Kidney capillary endothelial cell (primary cell): ENCODE data around the gene ZSCAN2.
"Not testable (repeated sequence)": the region's sequence is repeated elsewhere in the genome, so short reads cannot be mapped to it uniquely, and the experiment has no call there.

ENCODE experiments used
- DNase-seq: peaks from one replicate; pipeline ENCODE4 v3.0.0-alpha.2; 2018; ENCODE audit warnings: low spot score

Gene ZSCAN2

GRCh38 chr15:84600687-84601554, at the start of gene ZSCAN2:
Gene ZSCAN2 (plus strand): TSS chr15:84601009. CDS start chr15:84603928, 2,919 bp downstream.
- peak; percentile 95 for DNase-seq

- DNase-seq: not testable (repeated sequence)
Measured at GRCh38 chr15:84551624-84552023, 49.2 kb upstream of the ZSCAN2 start.

- DNase-seq: no peak
Measured at GRCh38 chr15:84552896-84553295, 47.9 kb upstream of the ZSCAN2 start.

- not testable (repeated sequence) for DNase-seq
Measured at GRCh38 chr15:84556690-84557089, 44.1 kb upstream of the ZSCAN2 start.

GRCh38 chr15:84568021-84568420, 32.8 kb upstream of the ZSCAN2 start:
- DNase-seq: not testable (repeated sequence)

GRCh38 chr15:84570164-84570735, 30.6 kb upstream of the ZSCAN2 start:
- no peak for DNase-seq

GRCh38 chr15:84572231-84572630, 28.6 kb upstream of the ZSCAN2 start:
- DNase-seq: no peak

- no peak for DNase-seq
Measured at GRCh38 chr15:84575493-84575892, 25.3 kb upstream of the ZSCAN2 start.

- not testable (repeated sequence) for DNase-seq
Measured at GRCh38 chr15:84577891-84578290, 22.9 kb upstream of the ZSCAN2 start.

- not testable (repeated sequence) for DNase-seq
Measured at GRCh38 chr15:84579261-84579721, 21.5 kb upstream of the ZSCAN2 start.

GRCh38 chr15:84581676-84582428, 19.0 kb upstream of the ZSCAN2 start:
- DNase-seq: not testable (repeated sequence)

- no peak for DNase-seq
Measured at GRCh38 chr15:84582583-84583157, 18.1 kb upstream of the ZSCAN2 start.

GRCh38 chr15:84583921-84584320, 16.9 kb upstream of the ZSCAN2 start:
- DNase-seq: not testable (repeated sequence)

- DNase-seq: no peak
Measured at GRCh38 chr15:84586696-84587095, 14.1 kb upstream of the ZSCAN2 start.

- peak; percentile 74 for DNase-seq
Measured at GRCh38 chr15:84588053-84588874, 12.5 kb upstream of the ZSCAN2 start.

GRCh38 chr15:84590406-84590805, 10.4 kb upstream of the ZSCAN2 start:
- no peak for DNase-seq

GRCh38 chr15:84591815-84592214, 9.0 kb upstream of the ZSCAN2 start:
- DNase-seq: no peak

GRCh38 chr15:84594617-84595290, 6.1 kb upstream of the ZSCAN2 start:
- no peak for DNase-seq

GRCh38 chr15:84595660-84596059, 5.1 kb upstream of the ZSCAN2 start:
- no peak for DNase-seq

GRCh38 chr15:84597296-84597695, 3.5 kb upstream of the ZSCAN2 start:
- DNase-seq: no peak

GRCh38 chr15:84598250-84598649, 2.6 kb upstream of the ZSCAN2 start:
- no peak for DNase-seq
